Heart right ventricle (tissue), 16 donors: ENCODE results near the gene JMJD7. TPM values are rescaled to one million over a fixed set of nuclear protein-coding genes. Genes with fewer than 3 reads are reported as not detected.

Experiments
- ATAC-seq, 8 donors: fragments of 200-7000 bp; cut with Tn5 transposase; one replicate each; pipeline ENCODE4 v1.9.1; 2020; ENCODE audit warnings: mild to moderate bottlenecking in 8 of 8, moderate library complexity in 8 of 8, moderate number of reproducible peaks in 1 of 8
- DNase-seq, 2 donors: peaks; one replicate each; pipeline ENCODE4 v3.0.0-alpha.2; 2020
- H3K27ac ChIP-seq, 10 donors: fragments of 200-600 bp; sonication (generic) in 2 of 10; one replicate each; pipeline versions ENCODE4 v1.5.0 to v1.8.0; 2020 to 2022; ENCODE audit warnings: mild to moderate bottlenecking in 3 of 10
- H3K27me3 ChIP-seq, 7 donors: fragments of 200-600 bp; one replicate each; pipeline ENCODE4 v1.8.0; 2021 to 2022; ENCODE audit warnings: mild to moderate bottlenecking in 2 of 7
- H3K36me3 ChIP-seq, 9 donors: fragments of 200-600 bp; sonication (generic) in 1 of 9; one replicate each; pipeline versions ENCODE4 v1.5.0 to v1.8.0; 2020 to 2022; ENCODE audit warnings: mild to moderate bottlenecking in 2 of 9
- H3K4me1 ChIP-seq, 9 donors: fragments of 200-600 bp; sonication (generic) in 1 of 9; one replicate each; pipeline versions ENCODE4 v1.5.0 to v1.8.0; 2020 to 2022; ENCODE audit warnings: mild to moderate bottlenecking in 4 of 9
- H3K4me3 ChIP-seq, 10 donors: fragments of 200-600 bp; sonication (generic) in 2 of 10; one replicate each; pipeline versions ENCODE4 v1.5.0 to v1.8.0; 2020 to 2022; ENCODE audit warnings: mild to moderate bottlenecking in 7 of 10, moderate library complexity in 2 of 10
- H3K9me3 ChIP-seq, 11 donors: fragments of 200-600 bp in 10 of 11; sonication (generic) in 2 of 11; one replicate each; pipeline versions ENCODE4 v1.5.0 to v1.8.0; 2013 to 2022; ENCODE audit warnings: mild to moderate bottlenecking in 2 of 11, control low read depth in 1 of 11, moderate library complexity in 1 of 11
- CTCF ChIP-seq, 9 donors: fragments of 200-600 bp; sonication (generic) in 2 of 9; IDR thresholded peaks; one replicate each; pipeline versions ENCODE4 v1.5.0 to v1.8.0; 2021 to 2022; ENCODE audit warnings: antibody characterized with exemption in 9 of 9, mild to moderate bottlenecking in 5 of 9, moderate library complexity in 1 of 9
- WGBS, 2 donors: extraction: QIAGEN DNeasy Blood & Tissue Kit; methylation state at CpG; one replicate each; pipeline ENCODE4 v1.1.7; 2013; ENCODE audit warnings: inconsistent platforms in 1 of 2; 5-methylcytosine and 5-hydroxymethylcytosine counted together
- intact Hi-C, 10 donors: fragments of 100-400 bp; cut with DNase I; formaldehyde crosslinking; loops; one replicate each; pipeline versions ENCODE4 v1.11.1 to v1.14.2; 2022
- polyA plus RNA-seq, 2 donors: library from polyadenylated mRNA; stranded (reverse); fragments of 200-250 nt; gene quantifications; one replicate each; pipeline ENCODE4 v1.2.3, GENCODE V29; 2013
- total RNA-seq, 10 donors: library from RNA; stranded (reverse); fragmentation: NEBNext Ultra II Directional in 3 of 10; extraction: Animal tissue kit (Norgen Biotek cat#: 25700) in 3 of 10; gene quantifications; one replicate each; pipeline versions ENCODE4 v1.2.1 to v1.2.4, GENCODE V29; 2021 to 2023
- donor health status: Arrhythmogenic right ventricular cardiomyopathy.
- donor health status: ischemic (EF 13 %, LVEDD 7.1; RV severe dilation, severe dysfunction).
- donor health status: healthy with polysubstance abuse.
- donor health status: DM: no; HTN: yes; CAD: no.
- donor health status: DM: no; HTN: no; CAD: no.
- donor health status: ischemic (EF 25% LVEDD 6.9; RV normal size, moderate dysfunction).
- donor health status: ischemic (EF 25% LVEDD 5.7; RV mildly dilated, moderate dysfunction).
- donor health status: healthy.
- donor health status: DM: yes; HTN: yes; CAD: no.
- donor health status: Ischemic cardiomyopathy.
- donor health status: ischemic (EF 35%, LVEDD 5.7; RV mildly dilated, moderate dysfunction).
- donor health status: nonischemic (EF 11% LVEDD 7.7; RV severe dilation, severe dysfunction).
- donor health status: DM: yes; HTN: yes; CAD: no.
- donor health status: PGD.
- donor health status: ischemic (EF 29% LVEDD 5.4; RV normal size, mild dysfunction).
- donor health status: nonischemic (EF 23%, LVEDD 6.1; RV moderate dilation, normal function).

Gene JMJD7
- total and polyA plus RNA-seq, 12 donors, result 8.6 to 23.0 (median 12.9) TPM

GRCh38 chr15:41799488-41799805 lies 28.4 kb upstream of the JMJD7 start:
- H3K4me3 ChIP-seq, result no peak overlapping the region
- H3K9me3 ChIP-seq, result no peaks in the 10 kb centered on the region
- H3K27me3 ChIP-seq, result no peaks in the 10 kb centered on the region
- WGBS, 2 donors, result 85 to 88% methylated on average over 5 of the region's 5 CpGs
- TF ChIP-seq CTCF (IDR thresholded peaks at IDR 0.05), result no peak
- H3K27ac ChIP-seq, result no peak overlapping the region
- peaks cover 0 to 31% (median 8%) of the 10 kb centered on the region in 9 donors for H3K36me3 ChIP-seq
- intact Hi-C loops, result loop anchor here in 1 of 10 donors (10.0 kb wide), 1 partner anchor 175 kb away; the partner anchor contains the start of gene EHD4
- peaks cover 2 to 35% (median 18%) of the 10 kb centered on the region in 9 donors for H3K4me1 ChIP-seq
- ATAC-seq, result no peak
- DNase-seq, result no peak

- no peaks in the 10 kb centered on the region for H3K27me3 ChIP-seq
- ATAC-seq, result no peak
- no peaks in the 10 kb centered on the region for H3K9me3 ChIP-seq
- peaks cover 0 to 31% (median 8%) of the 10 kb centered on the region in 9 donors for H3K36me3 ChIP-seq
- H3K27ac ChIP-seq, result no peak overlapping the region
- WGBS, 2 donors, result 89 to 90% methylated on average over 3 of the region's 3 CpGs
- DNase-seq, result no peak
- peaks cover 0 to 35% (median 14%) of the 10 kb centered on the region in 9 donors for H3K4me1 ChIP-seq
- intact Hi-C loops, result loop anchor here in 1 of 10 donors (10.0 kb wide), 1 partner anchor 196 kb away; no protein-coding TSS in a partner anchor
- H3K4me3 ChIP-seq, result no peak overlapping the region
- TF ChIP-seq CTCF (IDR thresholded peaks at IDR 0.05), result no peak
Measured at GRCh38 chr15:41801185-41801584, 26.7 kb upstream of the JMJD7 start.

- H3K4me3 ChIP-seq, result no peak overlapping the region
- no peak for TF ChIP-seq CTCF (IDR thresholded peaks at IDR 0.05)
- no peaks in the 10 kb centered on the region for H3K27me3 ChIP-seq
- intact Hi-C loops, result loop anchor here in 1 of 10 donors (10.0 kb wide), 1 partner anchor 197 kb away; no protein-coding TSS in a partner anchor
- DNase-seq (no peak), ATAC-seq (no peak)
- H3K36me3 ChIP-seq, result peaks cover 0 to 31% (median 8%) of the 10 kb centered on the region in 9 donors
- H3K27ac ChIP-seq, result no peak overlapping the region
- 94 to 95% methylated on average over 3 of the region's 3 CpGs for WGBS, 2 donors
- peaks cover 0 to 35% (median 8%) of the 10 kb centered on the region in 9 donors for H3K4me1 ChIP-seq
- no peaks in the 10 kb centered on the region for H3K9me3 ChIP-seq
Measured at GRCh38 chr15:41801850-41802455, 25.9 kb upstream of the JMJD7 start.

- H3K27ac ChIP-seq, result no peak overlapping the region
- peaks cover 0 to 27% (median 3%) of the 10 kb centered on the region in 9 donors for H3K4me1 ChIP-seq
- no peaks in the 10 kb centered on the region for H3K27me3 ChIP-seq
- no peak overlapping the region for H3K4me3 ChIP-seq
- no peaks in the 10 kb centered on the region for H3K9me3 ChIP-seq
- ATAC-seq (peak in 2 of 8 donors; percentile 13 to 18), DNase-seq (no peak)
- intact Hi-C loops, result loop anchor here in 1 of 10 donors (10.0 kb wide), 1 partner anchor 200 kb away; no protein-coding TSS in a partner anchor
- peaks cover 0 to 30% (median 8%) of the 10 kb centered on the region in 9 donors for H3K36me3 ChIP-seq
- no peak for TF ChIP-seq CTCF (IDR thresholded peaks at IDR 0.05)
- WGBS, 2 donors, result 96 to 98% methylated on average over 2 of the region's 2 CpGs
Measured at GRCh38 chr15:41804361-41804760, 23.5 kb upstream of the JMJD7 start.
